GM19397 (cell line): Measurements from ENCODE around the gene SCAPER.
"Not testable (repeated sequence)": the region's sequence is repeated elsewhere in the genome, so short reads cannot be mapped to it uniquely, and the experiment has no call there.

Experiments used
- ATAC-seq: cut with Tn5 transposase; IDR thresholded peaks from one replicate; pipeline ENCODE4 v1.9.1; 2021; ENCODE audit warnings: mild to moderate bottlenecking, moderate library complexity; ENCODE audit not compliant: unreplicated experiment

The SCAPER gene

GRCh38 chr15:76864586-76864985 lies 40.6 kb downstream of the SCAPER start:
- ATAC-seq: no peak

GRCh38 chr15:76863693-76864092 lies 41.4 kb downstream of the SCAPER start:
- ATAC-seq: no peak

GRCh38 chr15:76863123-76863522 lies 42.0 kb downstream of the SCAPER start:
- ATAC-seq: no peak

- ATAC-seq: no peak
These were observed 43.2 kb downstream of the SCAPER start for GRCh38 chr15:76861815-76862397.

- no peak for ATAC-seq
These were observed 44.9 kb downstream of the SCAPER start for GRCh38 chr15:76860201-76860600.

- ATAC-seq: not testable (repeated sequence)
These were observed 54.8 kb downstream of the SCAPER start for GRCh38 chr15:76850367-76850766.

- no peak for ATAC-seq
These were observed 58.4 kb downstream of the SCAPER start for GRCh38 chr15:76846782-76847181.

GRCh38 chr15:76844096-76844495 lies 61.0 kb downstream of the SCAPER start:
- ATAC-seq: no peak

- no peak for ATAC-seq
These were observed 61.9 kb downstream of the SCAPER start for GRCh38 chr15:76843269-76843668.

- no peak for ATAC-seq
These were observed 64.2 kb downstream of the SCAPER start for GRCh38 chr15:76840830-76841460.

- no peak for ATAC-seq
These were observed 66.0 kb downstream of the SCAPER start for GRCh38 chr15:76839173-76839572.

GRCh38 chr15:76837474-76837873 lies 67.7 kb downstream of the SCAPER start:
- ATAC-seq: no peak

- ATAC-seq: no peak
These were observed 75.2 kb downstream of the SCAPER start for GRCh38 chr15:76829939-76830338.

- ATAC-seq: no peak
These were observed 81.2 kb downstream of the SCAPER start for GRCh38 chr15:76823890-76824289.

- ATAC-seq: no peak
These were observed 81.8 kb downstream of the SCAPER start for GRCh38 chr15:76823303-76823702.

- not testable (repeated sequence) for ATAC-seq
These were observed 86.2 kb downstream of the SCAPER start for GRCh38 chr15:76818926-76819325.

- no peak for ATAC-seq
These were observed 89.7 kb downstream of the SCAPER start for GRCh38 chr15:76815421-76815820.

GRCh38 chr15:76812381-76812780 lies 92.8 kb downstream of the SCAPER start:
- ATAC-seq: no peak

- ATAC-seq: no peak
These were observed 95.6 kb downstream of the SCAPER start for GRCh38 chr15:76809412-76810103.

GRCh38 chr15:76803049-76803571 lies 102.0 kb downstream of the SCAPER start:
- no peak for ATAC-seq

- no peak for ATAC-seq
These were observed 102.7 kb downstream of the SCAPER start for GRCh38 chr15:76802411-76802810.

GRCh38 chr15:76799760-76800159 lies 105.4 kb downstream of the SCAPER start:
- ATAC-seq: no peak
